LNCAP (cell line): ENCODE measurements around the gene ZNRF4.

Experiments used
- TF ChIP-seq, protein P1 (sequence below): fragments of 450-650 bp; IDR thresholded peaks from 2 replicates; pipeline ENCODE4 v1.5.1; 2017; ENCODE audit warnings: mild to moderate bottlenecking

ZNRF4 gene

DNA sequence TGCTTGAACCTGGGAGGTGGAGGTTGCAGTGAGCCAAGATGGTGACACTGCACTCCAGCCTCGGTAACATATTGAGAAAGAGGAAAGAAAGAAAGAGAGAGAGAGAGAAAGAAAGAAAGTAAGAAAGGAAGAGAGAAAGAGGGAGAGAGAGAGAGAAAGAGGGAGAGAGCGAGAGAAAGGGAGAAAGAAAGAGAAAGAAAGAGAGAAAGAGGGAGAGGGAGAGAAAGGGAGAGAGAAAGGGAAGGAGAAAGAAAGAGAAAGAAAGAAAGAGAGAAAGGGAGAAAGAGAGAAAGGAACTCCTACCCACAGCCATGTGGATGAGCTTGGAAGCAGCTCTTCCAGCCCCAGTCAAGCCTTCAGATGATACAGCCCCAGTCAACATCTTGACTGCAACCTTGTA is 46.7 kb downstream of the ZNRF4 start:
- TF ChIP-seq, protein P1, sequence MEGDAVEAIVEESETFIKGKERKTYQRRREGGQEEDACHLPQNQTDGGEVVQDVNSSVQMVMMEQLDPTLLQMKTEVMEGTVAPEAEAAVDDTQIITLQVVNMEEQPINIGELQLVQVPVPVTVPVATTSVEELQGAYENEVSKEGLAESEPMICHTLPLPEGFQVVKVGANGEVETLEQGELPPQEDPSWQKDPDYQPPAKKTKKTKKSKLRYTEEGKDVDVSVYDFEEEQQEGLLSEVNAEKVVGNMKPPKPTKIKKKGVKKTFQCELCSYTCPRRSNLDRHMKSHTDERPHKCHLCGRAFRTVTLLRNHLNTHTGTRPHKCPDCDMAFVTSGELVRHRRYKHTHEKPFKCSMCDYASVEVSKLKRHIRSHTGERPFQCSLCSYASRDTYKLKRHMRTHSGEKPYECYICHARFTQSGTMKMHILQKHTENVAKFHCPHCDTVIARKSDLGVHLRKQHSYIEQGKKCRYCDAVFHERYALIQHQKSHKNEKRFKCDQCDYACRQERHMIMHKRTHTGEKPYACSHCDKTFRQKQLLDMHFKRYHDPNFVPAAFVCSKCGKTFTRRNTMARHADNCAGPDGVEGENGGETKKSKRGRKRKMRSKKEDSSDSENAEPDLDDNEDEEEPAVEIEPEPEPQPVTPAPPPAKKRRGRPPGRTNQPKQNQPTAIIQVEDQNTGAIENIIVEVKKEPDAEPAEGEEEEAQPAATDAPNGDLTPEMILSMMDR = no peak

DNA sequence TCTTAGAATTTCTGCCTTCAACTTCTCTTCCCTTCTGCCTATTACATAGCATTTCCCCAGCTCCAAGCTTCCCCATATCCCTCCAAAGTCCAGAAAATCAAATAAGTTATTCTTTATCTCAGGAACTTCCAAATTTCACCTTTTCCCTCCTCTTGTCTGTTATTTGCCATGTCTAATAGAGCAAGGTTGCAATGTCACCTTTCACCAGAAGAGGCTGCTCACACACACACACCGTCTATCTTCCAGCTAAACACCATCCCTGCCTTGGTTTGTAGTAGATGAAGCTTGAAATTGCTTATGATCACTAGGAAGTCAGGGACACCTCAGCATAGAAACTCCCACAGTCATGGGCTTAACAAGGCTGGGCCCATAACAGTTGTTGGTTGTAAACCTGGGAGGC is 48.4 kb downstream of the ZNRF4 start:
- TF ChIP-seq, protein P1 = no peak

DNA sequence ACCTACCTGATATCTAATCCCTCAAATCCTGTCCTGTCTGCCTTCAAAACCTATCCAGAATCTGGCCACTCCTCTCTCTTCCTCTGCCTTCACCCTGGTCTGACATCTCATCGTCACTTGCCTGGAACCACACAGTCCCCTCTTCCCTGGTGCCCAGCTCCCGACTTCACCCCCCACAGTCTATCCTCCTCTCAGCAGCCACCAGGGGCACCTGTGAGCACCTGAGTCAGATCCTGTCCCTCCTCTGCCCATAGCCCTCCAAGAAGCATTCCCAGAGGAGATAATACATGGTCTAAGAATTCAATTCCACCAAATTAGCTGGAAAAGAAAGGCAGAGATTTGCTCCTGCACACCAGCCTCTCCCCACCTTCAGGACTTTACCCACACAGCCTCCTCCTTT is 48.9 kb downstream of the ZNRF4 start:
- TF ChIP-seq, protein P1 = no peak
